Liver (tissue), 3 donors: ENCODE data around the gene FRS2.

Experiments
- JUND ChIP-seq, 2 donors: IDR thresholded peaks; 2 replicates each; pipeline ENCODE4 v1.6.1; 2016; ENCODE audit warnings: antibody characterized with exemption in 2 of 2
- RAD21 ChIP-seq, 2 donors: IDR thresholded peaks; 2 replicates each; pipeline ENCODE4 v1.6.1; 2016; ENCODE audit warnings: antibody characterized with exemption in 2 of 2, mild to moderate bottlenecking in 2 of 2
- SP1 ChIP-seq: IDR thresholded peaks from 2 replicates; pipeline ENCODE4 v1.6.1; 2018; ENCODE audit warnings: antibody characterized with exemption, mild to moderate bottlenecking
- TAF1 ChIP-seq: conservative IDR thresholded peaks from 2 replicates; pipeline ENCODE4 v1.6.1; 2016; ENCODE audit warnings: antibody characterized with exemption, mild to moderate bottlenecking
- YY1 ChIP-seq: IDR thresholded peaks from 2 replicates; pipeline ENCODE4 v1.6.1; 2016; ENCODE audit warnings: antibody characterized with exemption, mild to moderate bottlenecking
- TF ChIP-seq, protein P1 (sequence below): fragments of 150-350 bp; IDR thresholded peaks from 2 replicates; pipeline ENCODE4 v1.5.1; 2017; ENCODE audit warnings: improper control_type of control experiment, low read depth, low read length; ENCODE audit not compliant: missing input control
- TF ChIP-seq, protein P2 (sequence below): IDR thresholded peaks from 2 replicates; pipeline ENCODE4 v1.6.1; 2016; ENCODE audit warnings: antibody characterized with exemption
- donor health status: healthy.
- donor health status: healthy.

DNA sequence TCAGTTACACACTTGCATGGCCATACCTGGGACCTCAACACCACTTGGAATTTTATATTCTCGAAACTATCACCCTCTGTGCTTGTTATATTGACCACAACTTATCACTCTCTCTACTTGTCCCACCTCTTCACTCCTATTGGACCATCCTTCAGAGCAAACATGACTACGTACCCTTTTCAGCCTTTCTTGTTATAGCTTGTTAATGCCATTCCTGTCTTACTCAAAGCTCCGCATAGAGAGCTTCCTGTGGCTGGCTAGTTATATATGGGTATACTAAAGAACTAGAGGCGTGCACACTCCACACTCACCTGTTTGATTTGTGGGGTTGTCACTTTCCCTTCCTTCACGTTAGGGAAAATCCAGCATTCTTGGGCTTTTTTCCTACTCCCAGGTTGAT lies 26.3 kb upstream of the FRS2 start:
- TF ChIP-seq, protein P1, sequence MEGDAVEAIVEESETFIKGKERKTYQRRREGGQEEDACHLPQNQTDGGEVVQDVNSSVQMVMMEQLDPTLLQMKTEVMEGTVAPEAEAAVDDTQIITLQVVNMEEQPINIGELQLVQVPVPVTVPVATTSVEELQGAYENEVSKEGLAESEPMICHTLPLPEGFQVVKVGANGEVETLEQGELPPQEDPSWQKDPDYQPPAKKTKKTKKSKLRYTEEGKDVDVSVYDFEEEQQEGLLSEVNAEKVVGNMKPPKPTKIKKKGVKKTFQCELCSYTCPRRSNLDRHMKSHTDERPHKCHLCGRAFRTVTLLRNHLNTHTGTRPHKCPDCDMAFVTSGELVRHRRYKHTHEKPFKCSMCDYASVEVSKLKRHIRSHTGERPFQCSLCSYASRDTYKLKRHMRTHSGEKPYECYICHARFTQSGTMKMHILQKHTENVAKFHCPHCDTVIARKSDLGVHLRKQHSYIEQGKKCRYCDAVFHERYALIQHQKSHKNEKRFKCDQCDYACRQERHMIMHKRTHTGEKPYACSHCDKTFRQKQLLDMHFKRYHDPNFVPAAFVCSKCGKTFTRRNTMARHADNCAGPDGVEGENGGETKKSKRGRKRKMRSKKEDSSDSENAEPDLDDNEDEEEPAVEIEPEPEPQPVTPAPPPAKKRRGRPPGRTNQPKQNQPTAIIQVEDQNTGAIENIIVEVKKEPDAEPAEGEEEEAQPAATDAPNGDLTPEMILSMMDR: no peak
- TF ChIP-seq RAD21 (IDR thresholded peaks at IDR 0.05) (no peak), SP1 (no peak), TAF1 (no peak), JUND (IDR thresholded peaks at IDR 0.05) (no peak), YY1 (no peak)
- TF ChIP-seq, protein P2, sequence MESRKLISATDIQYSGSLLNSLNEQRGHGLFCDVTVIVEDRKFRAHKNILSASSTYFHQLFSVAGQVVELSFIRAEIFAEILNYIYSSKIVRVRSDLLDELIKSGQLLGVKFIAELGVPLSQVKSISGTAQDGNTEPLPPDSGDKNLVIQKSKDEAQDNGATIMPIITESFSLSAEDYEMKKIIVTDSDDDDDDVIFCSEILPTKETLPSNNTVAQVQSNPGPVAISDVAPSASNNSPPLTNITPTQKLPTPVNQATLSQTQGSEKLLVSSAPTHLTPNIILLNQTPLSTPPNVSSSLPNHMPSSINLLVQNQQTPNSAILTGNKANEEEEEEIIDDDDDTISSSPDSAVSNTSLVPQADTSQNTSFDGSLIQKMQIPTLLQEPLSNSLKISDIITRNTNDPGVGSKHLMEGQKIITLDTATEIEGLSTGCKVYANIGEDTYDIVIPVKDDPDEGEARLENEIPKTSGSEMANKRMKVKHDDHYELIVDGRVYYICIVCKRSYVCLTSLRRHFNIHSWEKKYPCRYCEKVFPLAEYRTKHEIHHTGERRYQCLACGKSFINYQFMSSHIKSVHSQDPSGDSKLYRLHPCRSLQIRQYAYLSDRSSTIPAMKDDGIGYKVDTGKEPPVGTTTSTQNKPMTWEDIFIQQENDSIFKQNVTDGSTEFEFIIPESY: no peak
